ENCODE results near the gene SPNS1.

DNA sequence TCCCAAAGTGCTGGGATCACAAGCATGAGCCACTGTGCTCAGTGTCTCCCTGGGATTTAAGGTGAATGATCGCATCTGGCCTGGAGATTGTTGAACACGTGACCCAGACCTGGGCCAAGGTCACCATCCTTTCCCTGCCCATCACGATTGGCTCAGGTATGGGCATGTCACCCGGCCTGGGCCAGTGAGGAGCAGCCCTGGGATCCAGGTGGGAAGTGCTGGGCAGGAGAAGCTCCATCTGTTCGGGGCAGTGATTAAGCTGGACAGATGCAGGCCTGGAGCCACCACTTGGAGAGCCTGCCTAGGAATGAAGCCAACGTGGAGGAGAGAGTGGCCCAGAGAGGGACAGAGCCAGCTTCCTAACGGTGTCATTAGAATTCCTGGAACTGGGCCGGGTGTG is 17.1 kb downstream of the SPNS1 start:
- TF ChIP-seq, protein P1, sequence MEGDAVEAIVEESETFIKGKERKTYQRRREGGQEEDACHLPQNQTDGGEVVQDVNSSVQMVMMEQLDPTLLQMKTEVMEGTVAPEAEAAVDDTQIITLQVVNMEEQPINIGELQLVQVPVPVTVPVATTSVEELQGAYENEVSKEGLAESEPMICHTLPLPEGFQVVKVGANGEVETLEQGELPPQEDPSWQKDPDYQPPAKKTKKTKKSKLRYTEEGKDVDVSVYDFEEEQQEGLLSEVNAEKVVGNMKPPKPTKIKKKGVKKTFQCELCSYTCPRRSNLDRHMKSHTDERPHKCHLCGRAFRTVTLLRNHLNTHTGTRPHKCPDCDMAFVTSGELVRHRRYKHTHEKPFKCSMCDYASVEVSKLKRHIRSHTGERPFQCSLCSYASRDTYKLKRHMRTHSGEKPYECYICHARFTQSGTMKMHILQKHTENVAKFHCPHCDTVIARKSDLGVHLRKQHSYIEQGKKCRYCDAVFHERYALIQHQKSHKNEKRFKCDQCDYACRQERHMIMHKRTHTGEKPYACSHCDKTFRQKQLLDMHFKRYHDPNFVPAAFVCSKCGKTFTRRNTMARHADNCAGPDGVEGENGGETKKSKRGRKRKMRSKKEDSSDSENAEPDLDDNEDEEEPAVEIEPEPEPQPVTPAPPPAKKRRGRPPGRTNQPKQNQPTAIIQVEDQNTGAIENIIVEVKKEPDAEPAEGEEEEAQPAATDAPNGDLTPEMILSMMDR (IDR thresholded peaks at IDR 0.05; ENCODE audit: poor library complexity): no peak
- no peak for TF ChIP-seq EZH2 (IDR thresholded peaks at IDR 0.05; ENCODE audit: borderline replicate concordance)

Data from hepatocyte (in vitro differentiated cells).